GM12878 (cell line): ENCODE data around the gene MFAP2. TPM values are rescaled to one million over a fixed set of nuclear protein-coding genes. Genes with fewer than 3 reads are reported as not detected.

Experiments used
- ATAC-seq: fragments of 200-7000 bp; cut with Tn5 transposase; 3 replicates; pipeline ENCODE4 v1.9.1; 2020; ENCODE audit warnings: mild to moderate bottlenecking, moderate library complexity
- BruUV-seq: library from RNA; stranded (reverse); fragments of 400-500 nt; replicated peaks from 2 replicates; lab custom pipeline; 2021; lab: Mats Ljungman, UMichigan
- CTCF ChIA-PET: fragments of 300-600 bp; sonication (Branson Sonifier 250); formaldehyde crosslinking; extraction: SDS; loops from one replicate; lab custom pipeline; 2021; ENCODE audit warnings: inconsistent platforms; lab: Yijun Ruan, JAX
- POLR2A ChIA-PET: fragments of 350-600 bp; formaldehyde crosslinking; extraction: SDS; loops from one replicate; lab custom pipeline; 2021; ENCODE audit warnings: inconsistent platforms; lab: Charles Lee
- RAD21 ChIA-PET: fragments of 300-600 bp; sonication (Branson Sonifier 250); formaldehyde crosslinking; loops from one replicate; lab custom pipeline; 2023; ENCODE audit warnings: antibody characterized with exemption; ENCODE audit not compliant: unreplicated experiment; lab: Charles Lee
- SMC1A ChIA-PET: fragments of 300-600 bp; sonication (Branson Sonifier 250); formaldehyde crosslinking; loops from one replicate; lab custom pipeline; 2023; ENCODE audit not compliant: unreplicated experiment, uncharacterized antibody; lab: Charles Lee
- DNase-seq: peaks from one replicate; pipeline ENCODE4 v3.0.0-alpha.2; 2011; ENCODE audit warnings: low read depth, low spot score
- FAIRE-seq: peaks from 3 replicates; lab custom pipeline; 2011; peaks lifted over from hg19 to GRCh38; lab: Jason Lieb, UNC
- H2AFZ ChIP-seq: 2 replicates; pipeline ENCODE4 v1.6.0; 2011; ENCODE audit warnings: low read depth, low read length, control low read depth; ENCODE audit not compliant: control insufficient read depth
- H3K27ac ChIP-seq: 2 replicates; pipeline ENCODE4 v1.5.1; 2011; ENCODE audit warnings: control low read depth; ENCODE audit not compliant: control insufficient read depth, insufficient read depth
- H3K27me3 ChIP-seq, 2 experiments: replicated peaks in 1 of 2; 2 replicates each; pipeline versions ENCODE4 v1.6.0 to v1.6.1; 2011; ENCODE audit warnings: low read length in 1 of 2; ENCODE audit not compliant: control insufficient read depth in 2 of 2, insufficient read depth in 2 of 2
- H3K36me3 ChIP-seq, 2 experiments: 2 replicates each; pipeline ENCODE4 v1.5.1; 2011; ENCODE audit warnings: low read length in 1 of 2; ENCODE audit not compliant: control insufficient read depth in 2 of 2, insufficient read depth in 2 of 2
- H3K4me1 ChIP-seq: 2 replicates; pipeline ENCODE4 v1.6.1; 2011; ENCODE audit warnings: mild to moderate bottlenecking, low read length, moderate library complexity, mixed read lengths; ENCODE audit not compliant: control insufficient read depth, insufficient read depth
- H3K4me2 ChIP-seq: 2 replicates; pipeline ENCODE4 v1.6.0; 2011; ENCODE audit warnings: control low read depth; ENCODE audit not compliant: control insufficient read depth, insufficient read depth
- H3K4me3 ChIP-seq: fragments of 200-600 bp; sonication (generic); 2 replicates; pipeline ENCODE4 v1.5.1; 2016
- H3K79me2 ChIP-seq: 2 replicates; pipeline ENCODE4 v1.6.0; 2011; ENCODE audit warnings: low read length; ENCODE audit not compliant: control insufficient read depth, insufficient read depth
- H3K9ac ChIP-seq: 2 replicates; pipeline ENCODE4 v1.8.0; 2011; ENCODE audit warnings: low read length, control low read depth, mixed read lengths; ENCODE audit not compliant: control insufficient read depth, insufficient read depth
- H3K9me3 ChIP-seq: replicated peaks from 3 replicates; pipeline ENCODE4 v1.5.1; 2011; ENCODE audit warnings: mild to moderate bottlenecking, low read length; ENCODE audit not compliant: control insufficient read depth, insufficient read depth
- H4K20me1 ChIP-seq: 2 replicates; pipeline ENCODE4 v1.6.0; 2011; ENCODE audit not compliant: control insufficient read depth, insufficient read depth
- EGR1 ChIP-seq, 2 experiments: IDR thresholded peaks; 1 replicate in 1 of 2; 2 replicates in 1 of 2; pipeline ENCODE4 v1.6.1; 2011 to 2012; ENCODE audit warnings: low read depth in 2 of 2, low read length in 2 of 2, borderline replicate concordance in 1 of 2, mild to moderate bottlenecking in 1 of 2, moderate library complexity in 1 of 2
- ESRRA ChIP-seq: IDR thresholded peaks from 2 replicates; pipeline ENCODE4 v1.6.1; 2012; ENCODE audit warnings: mild to moderate bottlenecking, low read length, improper control_type of control experiment
- FOXK2 ChIP-seq: fragments of 450-650 bp; IDR thresholded peaks from 2 replicates; pipeline ENCODE4 v1.6.1; 2017; ENCODE audit warnings: mild to moderate bottlenecking, moderate library complexity
- NBN ChIP-seq: fragments of 450-650 bp; IDR thresholded peaks from 2 replicates; pipeline ENCODE4 v1.6.1; 2016
- SUZ12 ChIP-seq: fragments of 200-600 bp; sonication (generic); IDR thresholded peaks from one replicate; pipeline ENCODE4 v1.6.1; 2018; ENCODE audit warnings: antibody characterized with exemption, mild to moderate bottlenecking; ENCODE audit not compliant: unreplicated experiment
- ZNF274 ChIP-seq: IDR thresholded peaks from one replicate; pipeline ENCODE4 v1.8.0; 2011; ENCODE audit not compliant: insufficient read length, insufficient read depth
- WGBS: methylation state at CpG from one replicate; pipeline ENCODE4 v1.1.6; 2016; ENCODE audit warnings: low lambda C conversion rate; ENCODE audit not compliant: insufficient replicate concordance, insufficient coverage; ENCODE audit errors: missing lambda C conversion rate; 5-methylcytosine and 5-hydroxymethylcytosine counted together
- in situ Hi-C: fragments of 300-500 bp; cut with MboI; formaldehyde crosslinking; loops from 9 replicates; pipeline ENCODE4 v1.14.3; 2018; ENCODE audit warnings: mixed read lengths
- intact Hi-C: fragments of 100-400 bp; cut with micrococcal nuclease; formaldehyde crosslinking; loops from one replicate; pipeline ENCODE4 v1.14.2; 2022; ENCODE audit not compliant: unreplicated experiment
- polyA plus RNA-seq, 11 experiments: library from polyadenylated mRNA; depleted of rRNA in 4 of 11; unstranded in 6 of 11; stranded (reverse) in 5 of 11; fragments of >200 nt; fragmentation: Nextera tagmentation in 4 of 11; fragmentation: Illumina TruSeq in 1 of 11; extraction: Ambion mirVana in 4 of 11; extraction: Trizol in 1 of 11; gene quantifications; 1 replicate in 1 of 11; 2 replicates in 10 of 11; pipeline versions ENCODE4 v1.2.1 to v1.2.3, GENCODE V29; 2011 to 2016; ENCODE audit warnings: inconsistent platforms in 2 of 11, missing spikeins in 2 of 11, low read depth in 1 of 11
- total RNA-seq, 4 experiments: library from RNA; depleted of rRNA in 3 of 4; stranded (reverse); fragments of >200 nt in 3 of 4; fragmentation: Illumina TruSeq in 1 of 4; extraction: Trizol in 1 of 4; gene quantifications; 2 replicates each; pipeline versions ENCODE4 v1.2.1 to v1.2.3, GENCODE V29; 2013 to 2021
- TF ChIP-seq, protein P1 (sequence below): fragments of 450-650 bp; IDR thresholded peaks from 2 replicates; pipeline ENCODE4 v1.6.1; 2018; ENCODE audit warnings: mild to moderate bottlenecking, low read depth, moderate library complexity; ENCODE audit not compliant: partially characterized antibody
- TF ChIP-seq, protein P2 (sequence below): fragments of 450-650 bp; IDR thresholded peaks from 2 replicates; pipeline ENCODE4 v1.6.1; 2017; ENCODE audit warnings: mild to moderate bottlenecking, moderate library complexity
- TF ChIP-seq, protein P3 (sequence below): IDR thresholded peaks from 2 replicates; pipeline ENCODE4 v1.6.1; 2011; ENCODE audit warnings: low read depth, low read length, improper control_type of control experiment, borderline replicate concordance
- TF ChIP-seq, protein P4 (sequence below): fragments of 450-650 bp; IDR thresholded peaks from 2 replicates; pipeline ENCODE4 v1.6.1; 2017; ENCODE audit warnings: borderline replicate concordance
- TF ChIP-seq, protein P5 (sequence below): fragments of 450-650 bp; IDR thresholded peaks from 2 replicates; pipeline ENCODE4 v1.6.1; 2017; ENCODE audit warnings: low read depth, mild to moderate bottlenecking, moderate library complexity

The MFAP2 gene
- total and polyA plus RNA-seq, 10 of the 15 experiments (the other 5 are each of a cell fraction or from before 2014, with no cell fraction given) = 0.16 TPM; not detected in 9

DNA sequence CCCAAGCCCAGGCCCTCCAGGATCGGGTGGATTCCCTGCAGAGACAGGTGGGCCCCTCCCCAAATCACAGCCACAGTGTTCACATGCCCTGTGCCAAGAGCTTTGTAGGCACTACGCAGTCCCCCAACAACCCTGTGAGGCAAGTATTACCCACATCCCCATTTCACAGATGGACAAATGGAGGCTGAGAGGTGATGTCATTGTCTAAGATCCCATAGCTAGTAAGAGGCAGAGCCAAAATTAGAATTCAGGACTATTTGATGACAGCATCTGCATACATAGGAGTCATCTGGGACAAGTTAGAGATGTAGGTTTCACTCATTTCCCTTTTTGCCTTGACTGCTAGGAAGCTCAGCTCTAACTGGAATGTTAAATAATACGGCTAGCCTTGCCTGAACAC, 12.0 kb downstream of the MFAP2 start:
- no peaks in the 10 kb centered on the region for H3K4me1 ChIP-seq
- FAIRE-seq = no peak
- H3K27me3 ChIP-seq = no peaks in the 10 kb centered on the region
- no peak overlapping the region for H3K9ac ChIP-seq
- WGBS = 31% methylated on average over 3 of the region's 3 CpGs
- ChIA-PET SMC1A (no interaction called here), POLR2A (no interaction called here)
- H3K4me2 ChIP-seq = no peak overlapping the region
- H3K27ac ChIP-seq = no peak overlapping the region
- no peak for TF ChIP-seq EGR1 (IDR thresholded peaks at IDR 0.05; ENCODE audit: borderline replicate concordance in 1 of 2, low read depth in 2 of 2, low read length in 2 of 2)
- no peak for TF ChIP-seq ZNF274
- no peak for TF ChIP-seq FOXK2
- TF ChIP-seq, protein P1, sequence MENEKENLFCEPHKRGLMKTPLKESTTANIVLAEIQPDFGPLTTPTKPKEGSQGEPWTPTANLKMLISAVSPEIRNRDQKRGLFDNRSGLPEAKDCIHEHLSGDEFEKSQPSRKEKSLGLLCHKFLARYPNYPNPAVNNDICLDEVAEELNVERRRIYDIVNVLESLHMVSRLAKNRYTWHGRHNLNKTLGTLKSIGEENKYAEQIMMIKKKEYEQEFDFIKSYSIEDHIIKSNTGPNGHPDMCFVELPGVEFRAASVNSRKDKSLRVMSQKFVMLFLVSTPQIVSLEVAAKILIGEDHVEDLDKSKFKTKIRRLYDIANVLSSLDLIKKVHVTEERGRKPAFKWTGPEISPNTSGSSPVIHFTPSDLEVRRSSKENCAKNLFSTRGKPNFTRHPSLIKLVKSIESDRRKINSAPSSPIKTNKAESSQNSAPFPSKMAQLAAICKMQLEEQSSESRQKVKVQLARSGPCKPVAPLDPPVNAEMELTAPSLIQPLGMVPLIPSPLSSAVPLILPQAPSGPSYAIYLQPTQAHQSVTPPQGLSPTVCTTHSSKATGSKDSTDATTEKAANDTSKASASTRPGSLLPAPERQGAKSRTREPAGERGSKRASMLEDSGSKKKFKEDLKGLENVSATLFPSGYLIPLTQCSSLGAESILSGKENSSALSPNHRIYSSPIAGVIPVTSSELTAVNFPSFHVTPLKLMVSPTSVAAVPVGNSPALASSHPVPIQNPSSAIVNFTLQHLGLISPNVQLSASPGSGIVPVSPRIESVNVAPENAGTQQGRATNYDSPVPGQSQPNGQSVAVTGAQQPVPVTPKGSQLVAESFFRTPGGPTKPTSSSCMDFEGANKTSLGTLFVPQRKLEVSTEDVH = no peak
- TF ChIP-seq, protein P2, sequence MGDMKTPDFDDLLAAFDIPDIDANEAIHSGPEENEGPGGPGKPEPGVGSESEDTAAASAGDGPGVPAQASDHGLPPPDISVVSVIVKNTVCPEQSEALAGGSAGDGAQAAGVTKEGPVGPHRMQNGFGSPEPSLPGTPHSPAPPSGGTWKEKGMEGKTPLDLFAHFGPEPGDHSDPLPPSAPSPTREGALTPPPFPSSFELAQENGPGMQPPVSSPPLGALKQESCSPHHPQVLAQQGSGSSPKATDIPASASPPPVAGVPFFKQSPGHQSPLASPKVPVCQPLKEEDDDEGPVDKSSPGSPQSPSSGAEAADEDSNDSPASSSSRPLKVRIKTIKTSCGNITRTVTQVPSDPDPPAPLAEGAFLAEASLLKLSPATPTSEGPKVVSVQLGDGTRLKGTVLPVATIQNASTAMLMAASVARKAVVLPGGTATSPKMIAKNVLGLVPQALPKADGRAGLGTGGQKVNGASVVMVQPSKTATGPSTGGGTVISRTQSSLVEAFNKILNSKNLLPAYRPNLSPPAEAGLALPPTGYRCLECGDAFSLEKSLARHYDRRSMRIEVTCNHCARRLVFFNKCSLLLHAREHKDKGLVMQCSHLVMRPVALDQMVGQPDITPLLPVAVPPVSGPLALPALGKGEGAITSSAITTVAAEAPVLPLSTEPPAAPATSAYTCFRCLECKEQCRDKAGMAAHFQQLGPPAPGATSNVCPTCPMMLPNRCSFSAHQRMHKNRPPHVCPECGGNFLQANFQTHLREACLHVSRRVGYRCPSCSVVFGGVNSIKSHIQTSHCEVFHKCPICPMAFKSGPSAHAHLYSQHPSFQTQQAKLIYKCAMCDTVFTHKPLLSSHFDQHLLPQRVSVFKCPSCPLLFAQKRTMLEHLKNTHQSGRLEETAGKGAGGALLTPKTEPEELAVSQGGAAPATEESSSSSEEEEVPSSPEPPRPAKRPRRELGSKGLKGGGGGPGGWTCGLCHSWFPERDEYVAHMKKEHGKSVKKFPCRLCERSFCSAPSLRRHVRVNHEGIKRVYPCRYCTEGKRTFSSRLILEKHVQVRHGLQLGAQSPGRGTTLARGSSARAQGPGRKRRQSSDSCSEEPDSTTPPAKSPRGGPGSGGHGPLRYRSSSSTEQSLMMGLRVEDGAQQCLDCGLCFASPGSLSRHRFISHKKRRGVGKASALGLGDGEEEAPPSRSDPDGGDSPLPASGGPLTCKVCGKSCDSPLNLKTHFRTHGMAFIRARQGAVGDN = no peak
- TF ChIP-seq, protein P3, sequence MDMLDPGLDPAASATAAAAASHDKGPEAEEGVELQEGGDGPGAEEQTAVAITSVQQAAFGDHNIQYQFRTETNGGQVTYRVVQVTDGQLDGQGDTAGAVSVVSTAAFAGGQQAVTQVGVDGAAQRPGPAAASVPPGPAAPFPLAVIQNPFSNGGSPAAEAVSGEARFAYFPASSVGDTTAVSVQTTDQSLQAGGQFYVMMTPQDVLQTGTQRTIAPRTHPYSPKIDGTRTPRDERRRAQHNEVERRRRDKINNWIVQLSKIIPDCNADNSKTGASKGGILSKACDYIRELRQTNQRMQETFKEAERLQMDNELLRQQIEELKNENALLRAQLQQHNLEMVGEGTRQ = no peak
- TF ChIP-seq, protein P4, sequence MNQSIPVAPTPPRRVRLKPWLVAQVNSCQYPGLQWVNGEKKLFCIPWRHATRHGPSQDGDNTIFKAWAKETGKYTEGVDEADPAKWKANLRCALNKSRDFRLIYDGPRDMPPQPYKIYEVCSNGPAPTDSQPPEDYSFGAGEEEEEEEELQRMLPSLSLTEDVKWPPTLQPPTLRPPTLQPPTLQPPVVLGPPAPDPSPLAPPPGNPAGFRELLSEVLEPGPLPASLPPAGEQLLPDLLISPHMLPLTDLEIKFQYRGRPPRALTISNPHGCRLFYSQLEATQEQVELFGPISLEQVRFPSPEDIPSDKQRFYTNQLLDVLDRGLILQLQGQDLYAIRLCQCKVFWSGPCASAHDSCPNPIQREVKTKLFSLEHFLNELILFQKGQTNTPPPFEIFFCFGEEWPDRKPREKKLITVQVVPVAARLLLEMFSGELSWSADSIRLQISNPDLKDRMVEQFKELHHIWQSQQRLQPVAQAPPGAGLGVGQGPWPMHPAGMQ = no peak
- TF ChIP-seq ESRRA = no peak
- no peak for TF ChIP-seq NBN
- TF ChIP-seq, protein P5, sequence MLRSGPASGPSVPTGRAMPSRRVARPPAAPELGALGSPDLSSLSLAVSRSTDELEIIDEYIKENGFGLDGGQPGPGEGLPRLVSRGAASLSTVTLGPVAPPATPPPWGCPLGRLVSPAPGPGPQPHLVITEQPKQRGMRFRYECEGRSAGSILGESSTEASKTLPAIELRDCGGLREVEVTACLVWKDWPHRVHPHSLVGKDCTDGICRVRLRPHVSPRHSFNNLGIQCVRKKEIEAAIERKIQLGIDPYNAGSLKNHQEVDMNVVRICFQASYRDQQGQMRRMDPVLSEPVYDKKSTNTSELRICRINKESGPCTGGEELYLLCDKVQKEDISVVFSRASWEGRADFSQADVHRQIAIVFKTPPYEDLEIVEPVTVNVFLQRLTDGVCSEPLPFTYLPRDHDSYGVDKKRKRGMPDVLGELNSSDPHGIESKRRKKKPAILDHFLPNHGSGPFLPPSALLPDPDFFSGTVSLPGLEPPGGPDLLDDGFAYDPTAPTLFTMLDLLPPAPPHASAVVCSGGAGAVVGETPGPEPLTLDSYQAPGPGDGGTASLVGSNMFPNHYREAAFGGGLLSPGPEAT = no peak
- TF ChIP-seq SUZ12 = no peak
- TF ChIP-seq, all 136 proteins: peak for 0
- BruUV-seq = no TSS peak
- in situ Hi-C loops (no loop called here), intact Hi-C loops (no loop called here)
- Histone ChIP-seq H3K9me3 (no peaks in the 10 kb centered on the region), H4K20me1 (no peaks in the 10 kb centered on the region), H3K79me2 (no peaks in the 10 kb centered on the region), H3K36me3 (no peaks in the 10 kb centered on the region), H2AFZ (no peak overlapping the region), H3K4me3 (no peak overlapping the region)
- DNase-seq (no peak), ATAC-seq (no peak)
- RAD21 ChIA-PET = no interaction called here
- CTCF ChIA-PET = no interaction called here
